ENCODE results near the gene MGAT5B. TPM values are rescaled to one million over a fixed set of nuclear protein-coding genes. Genes with fewer than 3 reads are reported as not detected.

The MGAT5B gene
- total and polyA plus RNA-seq, 9 donors: 0.40 to 1.1 (median 0.87) TPM

- Histone ChIP-seq H3K36me3 (ENCODE audit: control insufficient read depth, insufficient read depth, low read length) (no peaks in the 10 kb centered on the region), H3K4me3 (ENCODE audit: low read length) (no peak overlapping the region), H3K27ac (ENCODE audit: low read length) (no peak overlapping the region), H3K27me3 (ENCODE audit: control insufficient read depth, insufficient read depth, low read length) (peaks cover 21% of the 10 kb centered on the region), H3K4me1 (ENCODE audit: control insufficient read depth, insufficient read depth, low read length) (peaks cover 23% of the 10 kb centered on the region), H3K9me3 (replicated peaks; ENCODE audit: control insufficient read depth, low read depth, low read length) (no peaks in the 10 kb centered on the region)
- no peak for DNase-seq
- 48% methylated on average over 2 of the region's 2 CpGs for WGBS (ENCODE audit: insufficient coverage)
Measured at GRCh38 chr17:76953946-76954345, 85.7 kb downstream of the MGAT5B start.

GRCh38 chr17:76955191-76955590 is 87.0 kb downstream of the MGAT5B start:
- no peak overlapping the region for H3K4me3 ChIP-seq (ENCODE audit: low read length)
- H3K9me3 ChIP-seq (replicated peaks; ENCODE audit: control insufficient read depth, low read depth, low read length): no peaks in the 10 kb centered on the region
- peaks cover 20% of the 10 kb centered on the region for H3K4me1 ChIP-seq (ENCODE audit: control insufficient read depth, insufficient read depth, low read length)
- H3K27me3 ChIP-seq (ENCODE audit: control insufficient read depth, insufficient read depth, low read length): peaks cover 21% of the 10 kb centered on the region
- no peaks in the 10 kb centered on the region for H3K36me3 ChIP-seq (ENCODE audit: control insufficient read depth, insufficient read depth, low read length)
- no peak for DNase-seq
- H3K27ac ChIP-seq (ENCODE audit: low read length): no peak overlapping the region
- 100% methylated on average over 1 of the region's 6 CpGs for WGBS (ENCODE audit: insufficient coverage)

- Histone ChIP-seq H3K4me1 (ENCODE audit: control insufficient read depth, insufficient read depth, low read length) (peaks cover 20% of the 10 kb centered on the region), H3K27me3 (ENCODE audit: control insufficient read depth, insufficient read depth, low read length) (peaks cover 21% of the 10 kb centered on the region), H3K27ac (ENCODE audit: low read length) (no peak overlapping the region), H3K4me3 (ENCODE audit: low read length) (no peak overlapping the region), H3K9me3 (replicated peaks; ENCODE audit: control insufficient read depth, low read depth, low read length) (no peaks in the 10 kb centered on the region), H3K36me3 (ENCODE audit: control insufficient read depth, insufficient read depth, low read length) (no peaks in the 10 kb centered on the region)
- WGBS (ENCODE audit: insufficient coverage): 92% methylated on average over 8 of the region's 17 CpGs
- no peak for DNase-seq
Measured at GRCh38 chr17:76956846-76957540, 88.8 kb downstream of the MGAT5B start.

- Histone ChIP-seq H3K4me1 (ENCODE audit: control insufficient read depth, insufficient read depth, low read length) (peaks cover 20% of the 10 kb centered on the region), H3K9me3 (replicated peaks; ENCODE audit: control insufficient read depth, low read depth, low read length) (no peaks in the 10 kb centered on the region), H3K27me3 (ENCODE audit: control insufficient read depth, insufficient read depth, low read length) (peaks cover 21% of the 10 kb centered on the region), H3K27ac (ENCODE audit: low read length) (no peak overlapping the region), H3K36me3 (ENCODE audit: control insufficient read depth, insufficient read depth, low read length) (no peaks in the 10 kb centered on the region), H3K4me3 (ENCODE audit: low read length) (no peak overlapping the region)
- WGBS (ENCODE audit: insufficient coverage): 29% methylated on average over 16 of the region's 28 CpGs
- peak; percentile 69 for DNase-seq
Measured at GRCh38 chr17:76957678-76958464, 89.7 kb downstream of the MGAT5B start.

GRCh38 chr17:76958974-76959373 is 90.8 kb downstream of the MGAT5B start:
- Histone ChIP-seq H3K36me3 (ENCODE audit: control insufficient read depth, insufficient read depth, low read length) (no peaks in the 10 kb centered on the region), H3K27me3 (ENCODE audit: control insufficient read depth, insufficient read depth, low read length) (peaks cover 21% of the 10 kb centered on the region), H3K9me3 (replicated peaks; ENCODE audit: control insufficient read depth, low read depth, low read length) (no peaks in the 10 kb centered on the region), H3K27ac (ENCODE audit: low read length) (no peak overlapping the region), H3K4me1 (ENCODE audit: control insufficient read depth, insufficient read depth, low read length) (peaks cover 20% of the 10 kb centered on the region), H3K4me3 (ENCODE audit: low read length) (no peak overlapping the region)
- no peak for DNase-seq
- WGBS (ENCODE audit: insufficient coverage): 58% methylated on average over 3 of the region's 9 CpGs

- no peaks in the 10 kb centered on the region for H3K9me3 ChIP-seq (replicated peaks; ENCODE audit: control insufficient read depth, low read depth, low read length)
- peaks cover 19% of the 10 kb centered on the region for H3K4me1 ChIP-seq (ENCODE audit: control insufficient read depth, insufficient read depth, low read length)
- WGBS (ENCODE audit: insufficient coverage): 78% methylated on average over 3 of the region's 13 CpGs
- DNase-seq: no peak
- no peak overlapping the region for H3K4me3 ChIP-seq (ENCODE audit: low read length)
- H3K36me3 ChIP-seq (ENCODE audit: control insufficient read depth, insufficient read depth, low read length): no peaks in the 10 kb centered on the region
- H3K27me3 ChIP-seq (ENCODE audit: control insufficient read depth, insufficient read depth, low read length): peaks cover 23% of the 10 kb centered on the region
- no peak overlapping the region for H3K27ac ChIP-seq (ENCODE audit: low read length)
Measured at GRCh38 chr17:76961869-76962268, 93.7 kb downstream of the MGAT5B start.

GRCh38 chr17:76962858-76963257 is 94.7 kb downstream of the MGAT5B start:
- H3K36me3 ChIP-seq (ENCODE audit: control insufficient read depth, insufficient read depth, low read length): no peaks in the 10 kb centered on the region
- no peak overlapping the region for H3K27ac ChIP-seq (ENCODE audit: low read length)
- no peak overlapping the region for H3K4me3 ChIP-seq (ENCODE audit: low read length)
- H3K27me3 ChIP-seq (ENCODE audit: control insufficient read depth, insufficient read depth, low read length): peaks cover 22% of the 10 kb centered on the region
- H3K4me1 ChIP-seq (ENCODE audit: control insufficient read depth, insufficient read depth, low read length): peaks cover 10% of the 10 kb centered on the region
- H3K9me3 ChIP-seq (replicated peaks; ENCODE audit: control insufficient read depth, low read depth, low read length): no peaks in the 10 kb centered on the region
- no peak for DNase-seq
- 87% methylated on average over 1 of the region's 1 CpG for WGBS (ENCODE audit: insufficient coverage)

- no peak for DNase-seq
- Histone ChIP-seq H3K27ac (ENCODE audit: low read length) (no peak overlapping the region), H3K27me3 (ENCODE audit: control insufficient read depth, insufficient read depth, low read length) (peaks cover 42% of the 10 kb centered on the region), H3K9me3 (replicated peaks; ENCODE audit: control insufficient read depth, low read depth, low read length) (no peaks in the 10 kb centered on the region), H3K4me1 (ENCODE audit: control insufficient read depth, insufficient read depth, low read length) (peaks cover 17% of the 10 kb centered on the region), H3K36me3 (ENCODE audit: control insufficient read depth, insufficient read depth, low read length) (no peaks in the 10 kb centered on the region), H3K4me3 (ENCODE audit: low read length) (no peak overlapping the region)
- no CpG with 5 or more reads among the region's 4 CpGs for WGBS (ENCODE audit: insufficient coverage)
Measured at GRCh38 chr17:76966016-76966415, 97.8 kb downstream of the MGAT5B start.

GRCh38 chr17:76966486-76967181 is 98.4 kb downstream of the MGAT5B start:
- DNase-seq: no peak
- Histone ChIP-seq H3K9me3 (replicated peaks; ENCODE audit: control insufficient read depth, low read depth, low read length) (no peaks in the 10 kb centered on the region), H3K27me3 (ENCODE audit: control insufficient read depth, insufficient read depth, low read length) (peaks cover 42% of the 10 kb centered on the region), H3K4me1 (ENCODE audit: control insufficient read depth, insufficient read depth, low read length) (peaks cover 17% of the 10 kb centered on the region), H3K36me3 (ENCODE audit: control insufficient read depth, insufficient read depth, low read length) (no peaks in the 10 kb centered on the region), H3K4me3 (ENCODE audit: low read length) (no peak overlapping the region), H3K27ac (ENCODE audit: low read length) (no peak overlapping the region)
- 39% methylated on average over 5 of the region's 9 CpGs for WGBS (ENCODE audit: insufficient coverage)

GRCh38 chr17:76967762-76968161 is 99.6 kb downstream of the MGAT5B start:
- no peak overlapping the region for H3K27ac ChIP-seq (ENCODE audit: low read length)

More at GRCh38 chr17:76967762-76968161, 99.6 kb downstream of the MGAT5B start:
- Histone ChIP-seq H3K36me3 (ENCODE audit: control insufficient read depth, insufficient read depth, low read length) (no peaks in the 10 kb centered on the region), H3K9me3 (replicated peaks; ENCODE audit: control insufficient read depth, low read depth, low read length) (no peaks in the 10 kb centered on the region), H3K27me3 (ENCODE audit: control insufficient read depth, insufficient read depth, low read length) (peaks cover 43% of the 10 kb centered on the region), H3K4me3 (ENCODE audit: low read length) (no peak overlapping the region), H3K4me1 (ENCODE audit: control insufficient read depth, insufficient read depth, low read length) (peaks cover 21% of the 10 kb centered on the region)
- 100% methylated on average over 3 of the region's 4 CpGs for WGBS (ENCODE audit: insufficient coverage)
- no peak for DNase-seq
